Posterior cingulate gyrus (tissue), 11 donors: ENCODE data around the gene MECP2.

ENCODE experiments used
- DNase-seq, 10 donors: peaks; one replicate each; pipeline versions ENCODE4 v3.0.0 to v3.0.0-alpha.2; 2020 to 2021; ENCODE audit warnings: mixed read lengths in 3 of 10
- intact Hi-C: fragments of 100-400 bp; cut with DNase I; formaldehyde crosslinking; loops from one replicate; pipeline ENCODE4 v1.15.1; 2023

Gene MECP2

GRCh38 chrX:154020536-154021115 is 76.9 kb downstream of the MECP2 start:
- intact Hi-C loops = no loop called here
- no peak for DNase-seq

GRCh38 chrX:154019633-154020528 is 77.6 kb downstream of the MECP2 start, which contains the start of gene IRAK1:
Gene IRAK1 (minus strand): TSS chrX:154019902. CDS start chrX:154019812, 90 bp downstream.
- intact Hi-C loops = loop anchor here (10.0 kb wide), 1 partner anchor 75 kb away; the partner anchor contains the start of gene MECP2
- peak in 5 of 10 donors; percentile 26 to 91 (median 59) for DNase-seq

- intact Hi-C loops = loop anchor here (10.0 kb wide), 1 partner anchor 76 kb away; the partner anchor contains the start of gene MECP2
- peak in 3 of 10 donors; percentile 6 to 84 (median 82) for DNase-seq
Observed at GRCh38 chrX:154019061-154019621, 78.4 kb downstream of the MECP2 start.

- DNase-seq = peak in 2 of 10 donors; percentile 8 to 72
- intact Hi-C loops = loop anchor here (10.0 kb wide), 1 partner anchor 76 kb away; the partner anchor contains the start of gene MECP2
Observed at GRCh38 chrX:154018518-154019060, 78.9 kb downstream of the MECP2 start.

- intact Hi-C loops = loop anchor here (10.0 kb wide), 1 partner anchor 77 kb away; the partner anchor contains the start of gene MECP2
Observed at GRCh38 chrX:154017766-154018517, 79.6 kb downstream of the MECP2 start.

GRCh38 chrX:154016366-154017076 is 81.0 kb downstream of the MECP2 start:
- intact Hi-C loops = loop anchor here (10.0 kb wide), 1 partner anchor 78 kb away; the partner anchor contains the start of gene MECP2

More at GRCh38 chrX:154017766-154018517, 79.6 kb downstream of the MECP2 start:
- DNase-seq = peak in 2 of 10 donors; percentile 17 to 79

GRCh38 chrX:154015581-154016264 is 81.8 kb downstream of the MECP2 start:
- peak in 2 of 10 donors; percentile 55 to 77 for DNase-seq
- intact Hi-C loops = loop anchor here (10.0 kb wide), 1 partner anchor 79 kb away; the partner anchor contains the start of gene MECP2

More at GRCh38 chrX:154016366-154017076, 81.0 kb downstream of the MECP2 start:
- peak in 1 of 10 donors; percentile 72 for DNase-seq

GRCh38 chrX:154014429-154015380 is 82.8 kb downstream of the MECP2 start:
- intact Hi-C loops = loop anchor here (10.0 kb wide), 1 partner anchor 80 kb away; the partner anchor contains the start of gene MECP2
- DNase-seq = peak in 2 of 10 donors; percentile 51 to 60

GRCh38 chrX:154013614-154014360 is 83.7 kb downstream of the MECP2 start:
- intact Hi-C loops = loop anchor here (2.0 to 10.0 kb wide), 2 partner anchors 37 to 81 kb away; partner anchors contain the start of gene MECP2
- DNase-seq = peak in 6 of 10 donors; percentile 36 to 88 (median 58)

- DNase-seq = peak in 3 of 10 donors; percentile 30 to 78 (median 70)
- intact Hi-C loops = loop anchor here (2.0 to 10.0 kb wide), 2 partner anchors 38 to 82 kb away; partner anchors contain the start of gene MECP2
Observed at GRCh38 chrX:154013001-154013421, 84.5 kb downstream of the MECP2 start.

GRCh38 chrX:154012336-154012991 is 85.1 kb downstream of the MECP2 start:
- DNase-seq = peak in 4 of 10 donors; percentile 35 to 87 (median 68)
- intact Hi-C loops = loop anchor here (2.0 to 10.0 kb wide), 2 partner anchors 38 to 82 kb away; partner anchors contain the start of gene MECP2

- intact Hi-C loops = loop anchor here (2.0 to 10.0 kb wide), 2 partner anchors 39 to 83 kb away; partner anchors contain the start of gene MECP2
- peak in 2 of 10 donors; percentile 37 to 70 for DNase-seq
Observed at GRCh38 chrX:154011376-154012335, 85.9 kb downstream of the MECP2 start.

- intact Hi-C loops = loop anchor here (10.0 kb wide), 1 partner anchor 84 kb away; the partner anchor contains the start of gene MECP2
Observed at GRCh38 chrX:154010330-154011087, 87.0 kb downstream of the MECP2 start.

More at GRCh38 chrX:154010330-154011087, 87.0 kb downstream of the MECP2 start:
- peak in 2 of 10 donors; percentile 53 to 55 for DNase-seq
